ENCODE data around the gene NFATC2.

- TF ChIP-seq POLR2A (IDR thresholded peaks at IDR 0.05), result no peak
- TF ChIP-seq, protein P1, sequence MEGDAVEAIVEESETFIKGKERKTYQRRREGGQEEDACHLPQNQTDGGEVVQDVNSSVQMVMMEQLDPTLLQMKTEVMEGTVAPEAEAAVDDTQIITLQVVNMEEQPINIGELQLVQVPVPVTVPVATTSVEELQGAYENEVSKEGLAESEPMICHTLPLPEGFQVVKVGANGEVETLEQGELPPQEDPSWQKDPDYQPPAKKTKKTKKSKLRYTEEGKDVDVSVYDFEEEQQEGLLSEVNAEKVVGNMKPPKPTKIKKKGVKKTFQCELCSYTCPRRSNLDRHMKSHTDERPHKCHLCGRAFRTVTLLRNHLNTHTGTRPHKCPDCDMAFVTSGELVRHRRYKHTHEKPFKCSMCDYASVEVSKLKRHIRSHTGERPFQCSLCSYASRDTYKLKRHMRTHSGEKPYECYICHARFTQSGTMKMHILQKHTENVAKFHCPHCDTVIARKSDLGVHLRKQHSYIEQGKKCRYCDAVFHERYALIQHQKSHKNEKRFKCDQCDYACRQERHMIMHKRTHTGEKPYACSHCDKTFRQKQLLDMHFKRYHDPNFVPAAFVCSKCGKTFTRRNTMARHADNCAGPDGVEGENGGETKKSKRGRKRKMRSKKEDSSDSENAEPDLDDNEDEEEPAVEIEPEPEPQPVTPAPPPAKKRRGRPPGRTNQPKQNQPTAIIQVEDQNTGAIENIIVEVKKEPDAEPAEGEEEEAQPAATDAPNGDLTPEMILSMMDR (IDR thresholded peaks at IDR 0.05), result no peak
- TF ChIP-seq POLR2AphosphoS5 (IDR thresholded peaks at IDR 0.05), result peak; percentile 10 to 64 (median 58)
Measured at GRCh38 chr20:51456511-51457509, 85.7 kb downstream of the NFATC2 start.
